SH-SY5Y (cell line): Measurements from ENCODE around the gene SLC35F1.

Experiments
- GATA2 ChIP-seq: IDR thresholded peaks from 2 replicates; pipeline ENCODE4 v1.6.1; 2011; ENCODE audit warnings: mild to moderate bottlenecking, low read depth, low read length
- GATA3 ChIP-seq: IDR thresholded peaks from 2 replicates; pipeline ENCODE4 v1.6.1; 2011; ENCODE audit warnings: low read depth, mild to moderate bottlenecking, low read length, moderate library complexity

DNA sequence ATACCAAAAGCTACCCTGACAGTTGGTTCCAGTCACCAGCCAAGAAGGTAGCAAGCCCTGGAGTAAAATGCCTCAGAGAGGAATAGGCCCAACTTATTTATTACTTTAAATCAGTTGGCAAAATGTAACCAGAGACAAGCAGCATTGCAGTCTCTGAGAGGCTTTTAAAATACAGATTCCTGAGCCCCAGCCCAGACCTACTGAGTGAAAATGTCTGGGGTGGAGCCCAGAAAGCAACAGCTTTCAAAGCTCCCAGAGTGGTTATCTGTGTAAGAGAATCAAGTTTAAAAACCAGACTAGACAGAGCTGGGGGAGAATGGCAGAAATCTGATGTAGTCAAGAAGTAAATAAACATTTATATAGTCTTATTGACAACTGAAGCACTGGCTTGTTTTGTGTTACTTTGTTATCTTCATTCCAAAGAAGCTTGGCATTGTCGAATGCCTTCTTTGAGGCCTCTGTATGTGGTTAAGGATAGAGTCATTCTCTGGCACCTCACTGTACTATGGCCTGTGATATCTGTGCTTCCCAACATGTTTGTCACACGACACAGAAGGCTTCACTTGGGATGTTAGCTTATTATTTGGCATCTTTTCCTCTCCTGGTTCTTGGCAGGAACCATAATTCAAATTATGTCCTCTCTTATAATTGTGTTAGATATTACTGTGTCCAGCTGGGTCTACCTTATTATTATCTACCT is 313.5 kb downstream of the SLC35F1 start:
- TF ChIP-seq GATA2, result no peak
- TF ChIP-seq GATA3, result no peak
